A549 treated with CpdA at 1 μM for 4 hours (cell line): ENCODE measurements around the gene GRIK3. TPM values are rescaled to one million over a fixed set of nuclear protein-coding genes. Genes with fewer than 3 reads are reported as not detected.

ENCODE experiments used
- total RNA-seq: library from RNA; stranded (reverse); fragments of 200-300 nt; extraction: Qiagen RNA extraction; gene quantifications from 5 replicates; pipeline ENCODE4 v1.2.3, GENCODE V29; 2022; ENCODE audit warnings: low read depth

Gene GRIK3
- not detected in 5 replicates for total RNA-seq

GRCh38 chr1:37034121-37035013 is at the start of gene GRIK3:
TSS of gene GRIK3 (minus strand) at chr1:37034515. CDS start at chr1:37034108, 407 bp downstream.

